ENCODE results near the gene STOX2.

The STOX2 gene

GRCh38 chr4:183966371-183966770, 61.3 kb downstream of the STOX2 start:
- Histone ChIP-seq H2AFZ (ENCODE audit: low read depth) (no peak overlapping the region), H4K20me1 (ENCODE audit: insufficient read depth) (no peaks in the 10 kb centered on the region), H3K4me1 (ENCODE audit: low read depth, poor library complexity, severe bottlenecking) (no peaks in the 10 kb centered on the region), H3K27ac (no peak overlapping the region), H3K36me3 (ENCODE audit: insufficient read depth) (no peaks in the 10 kb centered on the region), H3K27me3 (ENCODE audit: insufficient read depth, low read depth) (no peaks in the 10 kb centered on the region), H3K79me2 (ENCODE audit: insufficient read depth, low read depth) (no peaks in the 10 kb centered on the region), H3K4me2 (no peak overlapping the region), H3K4me3 (IDR thresholded peaks at IDR 0.05; ENCODE audit: insufficient read depth, low read depth, low read length) (no peak overlapping the region), H3K9ac (no peak overlapping the region)
- TF ChIP-seq, protein P1, sequence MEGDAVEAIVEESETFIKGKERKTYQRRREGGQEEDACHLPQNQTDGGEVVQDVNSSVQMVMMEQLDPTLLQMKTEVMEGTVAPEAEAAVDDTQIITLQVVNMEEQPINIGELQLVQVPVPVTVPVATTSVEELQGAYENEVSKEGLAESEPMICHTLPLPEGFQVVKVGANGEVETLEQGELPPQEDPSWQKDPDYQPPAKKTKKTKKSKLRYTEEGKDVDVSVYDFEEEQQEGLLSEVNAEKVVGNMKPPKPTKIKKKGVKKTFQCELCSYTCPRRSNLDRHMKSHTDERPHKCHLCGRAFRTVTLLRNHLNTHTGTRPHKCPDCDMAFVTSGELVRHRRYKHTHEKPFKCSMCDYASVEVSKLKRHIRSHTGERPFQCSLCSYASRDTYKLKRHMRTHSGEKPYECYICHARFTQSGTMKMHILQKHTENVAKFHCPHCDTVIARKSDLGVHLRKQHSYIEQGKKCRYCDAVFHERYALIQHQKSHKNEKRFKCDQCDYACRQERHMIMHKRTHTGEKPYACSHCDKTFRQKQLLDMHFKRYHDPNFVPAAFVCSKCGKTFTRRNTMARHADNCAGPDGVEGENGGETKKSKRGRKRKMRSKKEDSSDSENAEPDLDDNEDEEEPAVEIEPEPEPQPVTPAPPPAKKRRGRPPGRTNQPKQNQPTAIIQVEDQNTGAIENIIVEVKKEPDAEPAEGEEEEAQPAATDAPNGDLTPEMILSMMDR (conservative IDR thresholded peaks at IDR 0.05; ENCODE audit: low read depth, low read length) = no peak

- Histone ChIP-seq H3K4me2 (no peak overlapping the region), H3K79me2 (ENCODE audit: insufficient read depth, low read depth) (no peaks in the 10 kb centered on the region), H4K20me1 (ENCODE audit: insufficient read depth) (no peaks in the 10 kb centered on the region), H3K4me3 (IDR thresholded peaks at IDR 0.05; ENCODE audit: insufficient read depth, low read depth, low read length) (no peak overlapping the region), H3K27me3 (ENCODE audit: insufficient read depth, low read depth) (no peaks in the 10 kb centered on the region), H2AFZ (ENCODE audit: low read depth) (no peak overlapping the region), H3K9ac (no peak overlapping the region), H3K36me3 (ENCODE audit: insufficient read depth) (no peaks in the 10 kb centered on the region), H3K4me1 (ENCODE audit: low read depth, poor library complexity, severe bottlenecking) (no peaks in the 10 kb centered on the region), H3K27ac (no peak overlapping the region)
- TF ChIP-seq, protein P1 (conservative IDR thresholded peaks at IDR 0.05; ENCODE audit: low read depth, low read length) = no peak
Observed at GRCh38 chr4:183967266-183967665, 62.2 kb downstream of the STOX2 start.

GRCh38 chr4:183968502-183968901, 63.4 kb downstream of the STOX2 start:
- H3K4me3 ChIP-seq (IDR thresholded peaks at IDR 0.05; ENCODE audit: insufficient read depth, low read depth, low read length) = no peak overlapping the region
- H3K36me3 ChIP-seq (ENCODE audit: insufficient read depth) = no peaks in the 10 kb centered on the region
- H3K79me2 ChIP-seq (ENCODE audit: insufficient read depth, low read depth) = no peaks in the 10 kb centered on the region
- H3K4me2 ChIP-seq = no peak overlapping the region
- H3K9ac ChIP-seq = no peak overlapping the region
- TF ChIP-seq, protein P1 (conservative IDR thresholded peaks at IDR 0.05; ENCODE audit: low read depth, low read length) = no peak
- H4K20me1 ChIP-seq (ENCODE audit: insufficient read depth) = no peaks in the 10 kb centered on the region
- no peak overlapping the region for H2AFZ ChIP-seq (ENCODE audit: low read depth)
- no peak overlapping the region for H3K27ac ChIP-seq
- no peaks in the 10 kb centered on the region for H3K27me3 ChIP-seq (ENCODE audit: insufficient read depth, low read depth)
- no peaks in the 10 kb centered on the region for H3K4me1 ChIP-seq (ENCODE audit: low read depth, poor library complexity, severe bottlenecking)

DNA sequence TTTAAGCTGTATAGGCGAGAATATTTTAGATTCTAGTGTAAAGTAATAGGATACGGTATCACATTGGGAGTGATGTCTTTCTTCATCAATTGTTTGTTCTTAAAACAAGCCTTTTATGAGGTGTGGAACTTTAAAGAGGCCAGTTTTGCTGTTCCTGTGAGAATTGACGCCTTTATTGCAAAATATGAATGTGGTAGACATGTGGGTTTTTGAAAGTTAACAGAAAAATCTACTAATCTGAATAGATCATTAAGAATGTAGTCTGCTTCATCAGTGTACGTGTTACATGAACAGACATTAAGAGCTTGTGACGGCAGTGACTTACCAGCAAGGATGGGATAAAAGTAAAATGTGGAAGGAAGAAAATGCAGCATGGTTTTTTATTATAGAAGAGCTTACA, 63.8 kb downstream of the STOX2 start:
- H3K4me3 ChIP-seq (IDR thresholded peaks at IDR 0.05; ENCODE audit: insufficient read depth, low read depth, low read length) = no peak overlapping the region
- no peaks in the 10 kb centered on the region for H4K20me1 ChIP-seq (ENCODE audit: insufficient read depth)
- no peaks in the 10 kb centered on the region for H3K4me1 ChIP-seq (ENCODE audit: low read depth, poor library complexity, severe bottlenecking)
- H3K27ac ChIP-seq = no peak overlapping the region
- no peak overlapping the region for H3K9ac ChIP-seq
- TF ChIP-seq, protein P1 (conservative IDR thresholded peaks at IDR 0.05; ENCODE audit: low read depth, low read length) = no peak
- no peaks in the 10 kb centered on the region for H3K27me3 ChIP-seq (ENCODE audit: insufficient read depth, low read depth)
- H3K36me3 ChIP-seq (ENCODE audit: insufficient read depth) = no peaks in the 10 kb centered on the region
- H3K79me2 ChIP-seq (ENCODE audit: insufficient read depth, low read depth) = no peaks in the 10 kb centered on the region
- no peak overlapping the region for H2AFZ ChIP-seq (ENCODE audit: low read depth)
- H3K4me2 ChIP-seq = no peak overlapping the region

Measured in KMS-11 (cell line).